ENCODE data around the gene TOP2B.

The TOP2B gene

DNA sequence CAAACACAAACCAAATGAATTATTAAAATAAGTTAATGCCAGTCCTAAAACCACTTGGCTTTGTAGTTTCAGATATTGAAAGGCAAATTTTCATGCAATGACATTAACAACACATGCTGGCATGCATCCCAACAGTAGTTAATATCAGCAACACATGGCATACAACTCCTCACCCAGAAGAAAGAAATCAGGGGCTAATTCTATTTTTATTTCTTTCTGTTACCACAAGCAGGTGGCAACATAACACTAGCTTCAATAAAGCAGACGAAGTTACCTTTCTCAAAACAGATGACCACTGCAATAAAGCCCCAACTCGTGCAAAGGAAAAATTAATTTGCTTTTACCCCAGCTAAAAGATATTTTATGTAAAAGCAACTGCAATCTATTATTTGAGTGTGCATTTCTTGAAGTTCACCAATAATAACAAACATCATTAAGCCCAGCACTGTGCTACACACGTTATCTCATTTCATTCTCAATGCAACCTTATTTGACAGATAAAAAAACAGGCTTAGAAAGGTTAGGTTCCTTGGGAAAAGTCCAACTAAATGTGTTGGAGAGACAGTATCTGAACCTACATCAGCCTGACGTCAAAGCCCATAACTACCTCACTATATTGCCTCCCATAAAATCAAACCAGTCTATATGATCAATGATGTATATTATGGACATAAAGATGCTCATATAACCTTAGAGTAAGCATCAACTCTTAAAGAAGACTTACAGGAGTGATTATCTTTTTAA, 2.8 kb downstream of the TOP2B start:
- Histone ChIP-seq H3K23ac (ENCODE audit: low read length in 2 of 2) (no peak overlapping the region), H4K8ac (ENCODE audit: low read length) (no peak overlapping the region), H2BK120ac (ENCODE audit: low read depth, low read length) (no peak overlapping the region), H3K4me1 (ENCODE audit: control insufficient read depth, insufficient read depth, low read depth, low read length) (no peaks in the 10 kb centered on the region), H2BK15ac (ENCODE audit: low read depth, poor library complexity, severe bottlenecking) (no peak overlapping the region), H2AK5ac (ENCODE audit: low read length, severe bottlenecking) (no peak overlapping the region), H3K4me2 (ENCODE audit: low read length, poor library complexity, severe bottlenecking) (peak overlapping the region; percentile 65), H2AFZ (ENCODE audit: low read depth, low read length) (no peak overlapping the region), H3K9ac (ENCODE audit: low read length) (peak overlapping the region; percentile 90), H2BK12ac (ENCODE audit: low read length in 2 of 2) (no peak overlapping the region), H2BK5ac (ENCODE audit: low read depth, low read length, poor library complexity, severe bottlenecking) (no peak overlapping the region), H3K4me3 (ENCODE audit: insufficient read depth in 1 of 2, low read depth in 1 of 2, low read length in 2 of 2) (peak overlapping the region in 1 of 2 experiments; percentile 83), H3K9me3 (ENCODE audit: control insufficient read depth, low read length) (no peaks in the 10 kb centered on the region), H3K4ac (ENCODE audit: low read depth in 1 of 2, low read length in 2 of 2) (no peak overlapping the region), H3K27me3 (ENCODE audit: control insufficient read depth in 1 of 2, insufficient read depth in 1 of 2, low read length in 2 of 2) (no peaks in the 10 kb centered on the region), H3K14ac (ENCODE audit: low read length in 2 of 2) (no peak overlapping the region), H3K18ac (ENCODE audit: low read depth in 1 of 2, low read length in 2 of 2) (no peak overlapping the region), H3K79me1 (replicated peaks; ENCODE audit: low read length, poor library complexity, severe bottlenecking) (no peaks in the 10 kb centered on the region), H3K27ac (ENCODE audit: low read length, poor library complexity, severe bottlenecking) (no peak overlapping the region), H3K36me3 (ENCODE audit: control insufficient read depth in 1 of 2, insufficient read depth in 2 of 2, low read depth in 1 of 2, low read length in 2 of 2) (no peaks in the 10 kb centered on the region), H4K91ac (ENCODE audit: low read length) (no peak overlapping the region)
- DNase-seq, result no peak
- WGBS, result 58% methylated on average over 2 of the region's 4 CpGs

DNA sequence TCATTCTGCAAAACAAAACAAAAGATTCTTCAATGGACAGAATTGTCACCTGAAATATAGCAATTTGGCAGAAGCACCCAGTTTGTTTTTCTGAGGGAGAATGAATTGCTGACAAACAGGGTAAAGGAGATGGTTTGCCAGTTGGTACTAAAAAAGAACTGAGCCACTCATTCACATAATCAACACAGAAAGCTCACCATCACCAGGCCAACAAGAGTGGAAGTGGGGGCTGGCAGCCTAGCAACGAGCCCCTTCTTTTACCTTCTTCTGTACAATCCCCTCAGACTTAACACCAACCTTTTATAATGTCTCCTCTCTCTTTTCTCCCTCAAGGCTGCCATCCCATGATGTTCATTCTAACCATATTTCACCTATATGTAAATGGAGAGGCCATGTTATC, 5.9 kb downstream of the TOP2B start:
- H3K18ac ChIP-seq (ENCODE audit: low read depth in 1 of 2, low read length in 2 of 2), result no peak overlapping the region
- H3K4me3 ChIP-seq (ENCODE audit: insufficient read depth in 1 of 2, low read depth in 1 of 2, low read length in 2 of 2), result no peak overlapping the region
- 96% methylated on average over 1 of the region's 1 CpG for WGBS
- no peaks in the 10 kb centered on the region for H3K36me3 ChIP-seq (ENCODE audit: control insufficient read depth in 1 of 2, insufficient read depth in 2 of 2, low read depth in 1 of 2, low read length in 2 of 2)
- H3K4ac ChIP-seq (ENCODE audit: low read depth in 1 of 2, low read length in 2 of 2), result no peak overlapping the region
- no peaks in the 10 kb centered on the region for H3K79me1 ChIP-seq (replicated peaks; ENCODE audit: low read length, poor library complexity, severe bottlenecking)
- H4K8ac ChIP-seq (ENCODE audit: low read length), result no peak overlapping the region
- H3K9me3 ChIP-seq (ENCODE audit: control insufficient read depth, low read length), result no peaks in the 10 kb centered on the region
- no peak overlapping the region for H2AK5ac ChIP-seq (ENCODE audit: low read length, severe bottlenecking)
- no peak overlapping the region for H2BK15ac ChIP-seq (ENCODE audit: low read depth, poor library complexity, severe bottlenecking)
- no peak overlapping the region for H2BK120ac ChIP-seq (ENCODE audit: low read depth, low read length)
- H3K4me1 ChIP-seq (ENCODE audit: control insufficient read depth, insufficient read depth, low read depth, low read length), result no peaks in the 10 kb centered on the region
- H3K23ac ChIP-seq (ENCODE audit: low read length in 2 of 2), result no peak overlapping the region
- H4K91ac ChIP-seq (ENCODE audit: low read length), result no peak overlapping the region
- no peak overlapping the region for H2BK12ac ChIP-seq (ENCODE audit: low read length in 2 of 2)
- no peak for DNase-seq
- no peak overlapping the region for H3K14ac ChIP-seq (ENCODE audit: low read length in 2 of 2)
- H3K4me2 ChIP-seq (ENCODE audit: low read length, poor library complexity, severe bottlenecking), result no peak overlapping the region
- no peak overlapping the region for H2AFZ ChIP-seq (ENCODE audit: low read depth, low read length)
- H3K27ac ChIP-seq (ENCODE audit: low read length, poor library complexity, severe bottlenecking), result no peak overlapping the region
- no peak overlapping the region for H2BK5ac ChIP-seq (ENCODE audit: low read depth, low read length, poor library complexity, severe bottlenecking)
- H3K9ac ChIP-seq (ENCODE audit: low read length), result no peak overlapping the region
- no peaks in the 10 kb centered on the region for H3K27me3 ChIP-seq (ENCODE audit: control insufficient read depth in 1 of 2, insufficient read depth in 1 of 2, low read length in 2 of 2)

DNA sequence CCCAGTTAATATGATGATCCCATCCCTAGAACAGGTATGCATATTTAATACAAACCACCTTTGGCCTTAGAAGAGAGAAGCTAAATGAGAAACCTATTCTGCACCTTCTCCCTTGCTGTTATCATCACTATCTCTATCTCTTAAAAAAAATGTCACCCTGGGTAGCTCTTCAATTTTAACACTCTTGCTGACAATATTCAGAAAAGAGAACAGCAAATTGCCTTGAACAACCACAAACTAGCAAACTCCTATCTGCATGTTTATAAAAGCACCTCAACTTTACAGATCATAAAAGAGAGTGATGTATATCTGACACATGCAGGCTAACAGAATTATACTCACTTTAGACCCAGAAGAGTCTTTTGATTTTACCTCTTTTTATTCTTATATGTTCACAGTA, 7.4 kb downstream of the TOP2B start:
- Histone ChIP-seq H3K9ac (ENCODE audit: low read length) (no peak overlapping the region), H3K27me3 (ENCODE audit: control insufficient read depth in 1 of 2, insufficient read depth in 1 of 2, low read length in 2 of 2) (no peaks in the 10 kb centered on the region), H2AFZ (ENCODE audit: low read depth, low read length) (no peak overlapping the region), H3K18ac (ENCODE audit: low read depth in 1 of 2, low read length in 2 of 2) (no peak overlapping the region), H4K91ac (ENCODE audit: low read length) (no peak overlapping the region), H3K4me3 (ENCODE audit: insufficient read depth in 1 of 2, low read depth in 1 of 2, low read length in 2 of 2) (no peak overlapping the region), H3K4ac (ENCODE audit: low read depth in 1 of 2, low read length in 2 of 2) (no peak overlapping the region), H3K36me3 (ENCODE audit: control insufficient read depth in 1 of 2, insufficient read depth in 2 of 2, low read depth in 1 of 2, low read length in 2 of 2) (no peaks in the 10 kb centered on the region), H3K9me3 (ENCODE audit: control insufficient read depth, low read length) (no peaks in the 10 kb centered on the region), H2AK5ac (ENCODE audit: low read length, severe bottlenecking) (no peak overlapping the region), H3K4me1 (ENCODE audit: control insufficient read depth, insufficient read depth, low read depth, low read length) (peaks cover 2% of the 10 kb centered on the region), H2BK15ac (ENCODE audit: low read depth, poor library complexity, severe bottlenecking) (no peak overlapping the region), H3K4me2 (ENCODE audit: low read length, poor library complexity, severe bottlenecking) (no peak overlapping the region), H2BK5ac (ENCODE audit: low read depth, low read length, poor library complexity, severe bottlenecking) (no peak overlapping the region), H3K14ac (ENCODE audit: low read length in 2 of 2) (no peak overlapping the region), H4K8ac (ENCODE audit: low read length) (no peak overlapping the region), H3K23ac (ENCODE audit: low read length in 2 of 2) (no peak overlapping the region), H2BK12ac (ENCODE audit: low read length in 2 of 2) (no peak overlapping the region), H3K27ac (ENCODE audit: low read length, poor library complexity, severe bottlenecking) (no peak overlapping the region), H3K79me1 (replicated peaks; ENCODE audit: low read length, poor library complexity, severe bottlenecking) (no peaks in the 10 kb centered on the region), H2BK120ac (ENCODE audit: low read depth, low read length) (no peak overlapping the region)
- DNase-seq, result no peak

DNA sequence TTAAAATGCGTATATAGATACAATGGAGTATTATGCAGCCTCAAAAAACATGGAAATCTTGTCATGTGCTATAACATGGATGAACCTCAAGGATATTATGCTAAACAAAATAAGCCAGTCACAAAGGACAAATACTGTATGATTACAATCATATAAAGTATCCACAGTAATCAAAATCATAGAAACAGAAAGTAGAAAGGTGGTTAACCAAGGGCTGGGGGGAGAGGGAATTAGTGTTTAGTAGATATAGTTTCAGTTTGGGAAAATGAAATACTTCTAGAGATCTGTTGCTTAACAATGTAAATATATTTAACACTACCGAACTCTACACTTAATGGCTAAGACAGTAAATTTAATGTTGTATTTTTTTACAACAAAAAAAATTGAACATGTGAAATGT, 9.0 kb downstream of the TOP2B start:
- WGBS, result 100% methylated on average over 1 of the region's 2 CpGs
- Histone ChIP-seq H3K4me3 (ENCODE audit: insufficient read depth in 1 of 2, low read depth in 1 of 2, low read length in 2 of 2) (no peak overlapping the region), H2AFZ (ENCODE audit: low read depth, low read length) (no peak overlapping the region), H3K36me3 (ENCODE audit: control insufficient read depth in 1 of 2, insufficient read depth in 2 of 2, low read depth in 1 of 2, low read length in 2 of 2) (no peaks in the 10 kb centered on the region), H2AK5ac (ENCODE audit: low read length, severe bottlenecking) (no peak overlapping the region), H3K4me1 (ENCODE audit: control insufficient read depth, insufficient read depth, low read depth, low read length) (peaks cover 2% of the 10 kb centered on the region), H3K79me1 (replicated peaks; ENCODE audit: low read length, poor library complexity, severe bottlenecking) (no peaks in the 10 kb centered on the region), H2BK15ac (ENCODE audit: low read depth, poor library complexity, severe bottlenecking) (no peak overlapping the region), H3K23ac (ENCODE audit: low read length in 2 of 2) (no peak overlapping the region), H3K18ac (ENCODE audit: low read depth in 1 of 2, low read length in 2 of 2) (no peak overlapping the region), H3K27ac (ENCODE audit: low read length, poor library complexity, severe bottlenecking) (no peak overlapping the region), H3K9ac (ENCODE audit: low read length) (no peak overlapping the region), H3K9me3 (ENCODE audit: control insufficient read depth, low read length) (no peaks in the 10 kb centered on the region), H4K8ac (ENCODE audit: low read length) (no peak overlapping the region), H3K4ac (ENCODE audit: low read depth in 1 of 2, low read length in 2 of 2) (no peak overlapping the region), H4K91ac (ENCODE audit: low read length) (no peak overlapping the region), H2BK12ac (ENCODE audit: low read length in 2 of 2) (no peak overlapping the region), H2BK5ac (ENCODE audit: low read depth, low read length, poor library complexity, severe bottlenecking) (no peak overlapping the region), H2BK120ac (ENCODE audit: low read depth, low read length) (no peak overlapping the region), H3K4me2 (ENCODE audit: low read length, poor library complexity, severe bottlenecking) (no peak overlapping the region), H3K14ac (ENCODE audit: low read length in 2 of 2) (no peak overlapping the region), H3K27me3 (ENCODE audit: control insufficient read depth in 1 of 2, insufficient read depth in 1 of 2, low read length in 2 of 2) (no peaks in the 10 kb centered on the region)
- DNase-seq, result no peak
